SK-N-SH treated with all-trans-retinoic acid at 6 μM for 48 hours (cell line): ENCODE results near the gene FHIT.

Experiments used
- ATAC-seq: fragments of 200-7000 bp; cut with Tn5 transposase; 3 replicates; pipeline ENCODE4 v1.9.1; 2020; ENCODE audit warnings: mild to moderate bottlenecking, moderate library complexity
- ARNTL ChIP-seq: fragments of 450-650 bp; formaldehyde crosslinking; IDR thresholded peaks from 2 replicates; pipeline ENCODE4 v1.5.0; 2020; ENCODE audit warnings: low read depth, mild to moderate bottlenecking, moderate library complexity, borderline replicate concordance
- BACH2 ChIP-seq: fragments of 250-450 bp; sonication (Bioruptor Pico); IDR thresholded peaks from 2 replicates; pipeline ENCODE4 v1.9.0; 2021; ENCODE audit warnings: mild to moderate bottlenecking, borderline replicate concordance
- CREB5 ChIP-seq: fragments of 250-450 bp; sonication (Bioruptor Pico); IDR thresholded peaks from 2 replicates; pipeline ENCODE4 v1.5.1; 2020; ENCODE audit warnings: low read depth, mild to moderate bottlenecking, moderate library complexity
- CSDC2 ChIP-seq: fragments of 250-450 bp; sonication (Bioruptor Pico); IDR thresholded peaks from 2 replicates; pipeline ENCODE4 v1.5.0; 2020; ENCODE audit warnings: mild to moderate bottlenecking, moderate library complexity
- ESRRG ChIP-seq: fragments of 250-450 bp; sonication (Bioruptor Pico); IDR thresholded peaks from 2 replicates; pipeline ENCODE4 v1.6.1; 2021; ENCODE audit warnings: mild to moderate bottlenecking
- GLIS3 ChIP-seq: fragments of 250-450 bp; sonication (Bioruptor Pico); IDR thresholded peaks from 2 replicates; pipeline ENCODE4 v1.5.0; 2020; ENCODE audit warnings: mild to moderate bottlenecking, moderate library complexity
- ISL1 ChIP-seq: fragments of 250-450 bp; sonication (Bioruptor Pico); IDR thresholded peaks from 2 replicates; pipeline ENCODE4 v2.1.2; 2022; ENCODE audit warnings: mild to moderate bottlenecking, moderate library complexity
- OSR1 ChIP-seq: fragments of 250-450 bp; sonication (Bioruptor Pico); IDR thresholded peaks from 2 replicates; pipeline ENCODE4 v1.8.0; 2022; ENCODE audit warnings: moderate library complexity, mild to moderate bottlenecking, inconsistent platforms
- PATZ1 ChIP-seq: fragments of 250-450 bp; sonication (Bioruptor Pico); IDR thresholded peaks from 2 replicates; pipeline ENCODE4 v1.8.0; 2020; ENCODE audit warnings: mild to moderate bottlenecking, moderate library complexity, borderline replicate concordance
- POU6F1 ChIP-seq: fragments of 250-450 bp; sonication (Bioruptor Pico); IDR thresholded peaks from 2 replicates; pipeline ENCODE4 v1.8.0; 2021; ENCODE audit warnings: low read depth, mild to moderate bottlenecking, moderate library complexity, borderline replicate concordance
- PPARA ChIP-seq: fragments of 250-450 bp; sonication (Bioruptor Pico); IDR thresholded peaks from 2 replicates; pipeline ENCODE4 v1.5.0; 2020; ENCODE audit warnings: mild to moderate bottlenecking, borderline replicate concordance
- RARB ChIP-seq: fragments of 250-450 bp; sonication (Bioruptor Pico); IDR thresholded peaks from 2 replicates; pipeline ENCODE4 v1.8.0; 2021; ENCODE audit warnings: mild to moderate bottlenecking, moderate library complexity
- SNAI2 ChIP-seq: fragments of 250-450 bp; sonication (Bioruptor Pico); IDR thresholded peaks from 2 replicates; pipeline ENCODE4 v1.5.0; 2020; ENCODE audit warnings: mild to moderate bottlenecking, moderate library complexity
- TCF4 ChIP-seq: fragments of 250-450 bp; sonication (Bioruptor Pico); IDR thresholded peaks from 2 replicates; pipeline ENCODE4 v1.8.0; 2021; ENCODE audit warnings: mild to moderate bottlenecking, moderate library complexity, borderline replicate concordance
- TOX ChIP-seq: fragments of 250-450 bp; sonication (Bioruptor Pico); IDR thresholded peaks from 2 replicates; pipeline ENCODE4 v1.8.0; 2021; ENCODE audit warnings: mild to moderate bottlenecking, moderate library complexity, borderline replicate concordance
- TSHZ2 ChIP-seq: fragments of 250-450 bp; sonication (Bioruptor Pico); IDR thresholded peaks from 2 replicates; pipeline ENCODE4 v1.5.0; 2020; ENCODE audit warnings: mild to moderate bottlenecking, moderate library complexity
- ZC3H10 ChIP-seq: fragments of 250-450 bp; sonication (Bioruptor Pico); IDR thresholded peaks from 2 replicates; pipeline ENCODE4 v1.5.1; 2021; ENCODE audit warnings: mild to moderate bottlenecking, moderate library complexity
- ZFP3 ChIP-seq: fragments of 250-450 bp; sonication (Bioruptor Pico); IDR thresholded peaks from 2 replicates; pipeline ENCODE4 v1.5.0; 2020; ENCODE audit warnings: mild to moderate bottlenecking, moderate library complexity
- ZFP30 ChIP-seq: fragments of 450-650 bp; formaldehyde crosslinking; IDR thresholded peaks from 2 replicates; pipeline ENCODE4 v1.5.0; 2022; ENCODE audit warnings: mild to moderate bottlenecking, moderate library complexity
- ZNF565 ChIP-seq: fragments of 450-650 bp; formaldehyde crosslinking; conservative IDR thresholded peaks from 2 replicates; pipeline ENCODE4 v1.5.0; 2020; ENCODE audit warnings: low read depth, mild to moderate bottlenecking, moderate library complexity
- ZNF70 ChIP-seq: fragments of 450-650 bp; formaldehyde crosslinking; IDR thresholded peaks from 2 replicates; pipeline ENCODE4 v1.5.0; 2020; ENCODE audit warnings: mild to moderate bottlenecking, moderate library complexity
- ZNF8 ChIP-seq: fragments of 450-650 bp; formaldehyde crosslinking; IDR thresholded peaks from 2 replicates; pipeline ENCODE4 v1.5.0; 2020; ENCODE audit warnings: mild to moderate bottlenecking, moderate library complexity

FHIT gene

GRCh38 chr3:61168286-61168685, 83.0 kb downstream of the FHIT start:
- ATAC-seq = no peak
- TF ChIP-seq SNAI2 (CRISPR knock-in tag) = no peak
- no peak for TF ChIP-seq OSR1 (CRISPR knock-in tag)
- no peak for TF ChIP-seq PATZ1 (CRISPR knock-in tag)
- TF ChIP-seq ESRRG (CRISPR knock-in tag) = no peak
- no peak for TF ChIP-seq ZFP30 (CRISPR knock-in tag)
- no peak for TF ChIP-seq ZC3H10 (CRISPR knock-in tag)
- no peak for TF ChIP-seq ZNF8 (CRISPR knock-in tag)
- no peak for TF ChIP-seq POU6F1
- TF ChIP-seq GLIS3 (CRISPR knock-in tag) = no peak
- TF ChIP-seq TOX (CRISPR knock-in tag) = no peak
- TF ChIP-seq TCF4 (CRISPR knock-in tag) = no peak
- no peak for TF ChIP-seq BACH2 (CRISPR knock-in tag)
- no peak for TF ChIP-seq CSDC2
- no peak for TF ChIP-seq ZNF70 (CRISPR knock-in tag)
- TF ChIP-seq TSHZ2 (CRISPR knock-in tag) = no peak
- no peak for TF ChIP-seq RARB
- no peak for TF ChIP-seq ZNF565 (CRISPR knock-in tag)
- no peak for TF ChIP-seq CREB5 (CRISPR knock-in tag)

GRCh38 chr3:61162965-61163364, 88.3 kb downstream of the FHIT start:
- TF ChIP-seq TSHZ2 (CRISPR knock-in tag) (no peak), ISL1 (CRISPR knock-in tag) (no peak), ARNTL (CRISPR knock-in tag) (no peak), TCF4 (CRISPR knock-in tag) (no peak), CSDC2 (no peak), POU6F1 (no peak), ZNF565 (CRISPR knock-in tag) (no peak), BACH2 (CRISPR knock-in tag) (no peak), RARB (no peak), ZFP3 (CRISPR knock-in tag) (no peak), SNAI2 (CRISPR knock-in tag) (no peak), ZC3H10 (CRISPR knock-in tag) (no peak), ZNF70 (CRISPR knock-in tag) (no peak), TOX (CRISPR knock-in tag) (no peak), ZFP30 (CRISPR knock-in tag) (no peak), PPARA (CRISPR knock-in tag) (no peak), GLIS3 (CRISPR knock-in tag) (no peak), CREB5 (CRISPR knock-in tag) (no peak)
- no peak for ATAC-seq
